PC-3 (cell line): ENCODE measurements around the gene WDFY3. TPM values are rescaled to one million over a fixed set of nuclear protein-coding genes. Genes with fewer than 3 reads are reported as not detected.
A peak's percentile ranks its signal among the peaks of the same experiment; 100 is the strongest.

Experiments used
- ATAC-seq: fragments of 200-7000 bp; cut with Tn5 transposase; 2 replicates; pipeline ENCODE4 v1.9.1; 2020; ENCODE audit warnings: mild to moderate bottlenecking, moderate library complexity
- BruUV-seq: library from RNA; stranded (reverse); fragments of 400-500 nt; replicated peaks from 2 replicates; lab custom pipeline; 2021; lab: Mats Ljungman, UMichigan
- CTCF ChIA-PET: fragments of 300-600 bp; sonication (Branson Sonifier 250); formaldehyde crosslinking; loops from one replicate; lab custom pipeline; 2022; ENCODE audit warnings: antibody characterized with exemption; lab: Charles Lee
- POLR2A ChIA-PET: fragments of 300-600 bp; sonication (Branson Sonifier 250); formaldehyde crosslinking; loops from one replicate; lab custom pipeline; 2022; ENCODE audit warnings: antibody characterized with exemption; ENCODE audit not compliant: unreplicated experiment; lab: Charles Lee
- DNase-seq: peaks from one replicate; pipeline ENCODE4 v3.0.0-alpha.2; 2015
- H2AFZ ChIP-seq: fragments of 300-600 bp; sonication (generic); 2 replicates; pipeline ENCODE4 v1.6.0; 2016; ENCODE audit warnings: antibody characterized with exemption, low read length
- H3F3A ChIP-seq: fragments of 300-600 bp; sonication (generic); one replicate; pipeline ENCODE4 v1.6.0; 2017; ENCODE audit warnings: antibody characterized with exemption, low read length, control low read depth, mild to moderate bottlenecking; ENCODE audit not compliant: unreplicated experiment
- H3K27ac ChIP-seq: fragments of 300-600 bp; sonication (generic); 2 replicates; pipeline ENCODE4 v1.5.1; 2016; ENCODE audit warnings: mild to moderate bottlenecking, low read length
- H3K27me3 ChIP-seq: fragments of 300-600 bp; sonication (generic); 2 replicates; pipeline ENCODE4 v1.6.1; 2016; ENCODE audit warnings: low read length, mixed read lengths
- H3K36me3 ChIP-seq: fragments of 300-600 bp; sonication (generic); 2 replicates; pipeline ENCODE4 v1.6.1; 2016; ENCODE audit warnings: low read depth, mixed run types, low read length, mixed read lengths
- H3K4me1 ChIP-seq: fragments of 300-600 bp; sonication (generic); 2 replicates; pipeline ENCODE4 v1.5.1; 2016; ENCODE audit warnings: low read length; ENCODE audit not compliant: insufficient read depth
- H3K4me2 ChIP-seq: fragments of 300-600 bp; sonication (generic); 2 replicates; pipeline ENCODE4 v1.6.0; 2016; ENCODE audit warnings: low read length
- H3K4me3 ChIP-seq: fragments of 300-600 bp; sonication (generic); 2 replicates; pipeline ENCODE4 v1.5.1; 2016; ENCODE audit warnings: mild to moderate bottlenecking, low read length, mixed read lengths
- H3K79me2 ChIP-seq: fragments of 300-600 bp; sonication (generic); 2 replicates; pipeline ENCODE4 v1.6.1; 2017; ENCODE audit warnings: low read length, mixed read lengths
- H3K9ac ChIP-seq: fragments of 300-600 bp; sonication (generic); 2 replicates; pipeline ENCODE4 v1.6.0; 2016; ENCODE audit warnings: mild to moderate bottlenecking, low read length
- H3K9me2 ChIP-seq: fragments of 300-600 bp; sonication (generic); replicated peaks from 2 replicates; pipeline ENCODE4 v1.6.1; 2016; ENCODE audit warnings: mixed run types, low read length, mixed read lengths
- H3K9me3 ChIP-seq: fragments of 300-600 bp; sonication (generic); 2 replicates; pipeline ENCODE4 v1.6.1; 2016; ENCODE audit warnings: low read length, mixed read lengths
- H4K20me1 ChIP-seq: fragments of 300-600 bp; sonication (generic); 2 replicates; pipeline ENCODE4 v1.6.1; 2016; ENCODE audit warnings: low read length, mixed read lengths
- EZH2 ChIP-seq: fragments of 300-600 bp; sonication (generic); IDR thresholded peaks from one replicate; pipeline ENCODE4 v1.6.1; 2017; ENCODE audit warnings: antibody characterized with exemption, mild to moderate bottlenecking, low read length; ENCODE audit not compliant: unreplicated experiment
- EZH2phosphoT487 ChIP-seq: fragments of 300-600 bp; sonication (generic); IDR thresholded peaks from 2 replicates; pipeline ENCODE4 v1.6.1; 2018; ENCODE audit warnings: mild to moderate bottlenecking, antibody characterized with exemption, low read length, borderline replicate concordance
- intact Hi-C: fragments of 100-400 bp; cut with micrococcal nuclease; formaldehyde crosslinking; loops from 2 replicates; pipeline ENCODE4 v1.9.0; 2023
- total RNA-seq: library from RNA; depleted of rRNA; stranded (reverse); fragments of >200 nt; gene quantifications from 2 replicates; pipeline ENCODE4 v1.2.3, GENCODE V29; 2014
- TF ChIP-seq, protein P1 (sequence below): fragments of 300-600 bp; sonication (generic); conservative IDR thresholded peaks from 2 replicates; pipeline ENCODE4 v1.5.1; 2017; ENCODE audit warnings: antibody characterized with exemption, low read depth, mild to moderate bottlenecking, low read length

Gene WDFY3
- total RNA-seq, 1 experiment from 2014 or later = 23.1 TPM

DNA sequence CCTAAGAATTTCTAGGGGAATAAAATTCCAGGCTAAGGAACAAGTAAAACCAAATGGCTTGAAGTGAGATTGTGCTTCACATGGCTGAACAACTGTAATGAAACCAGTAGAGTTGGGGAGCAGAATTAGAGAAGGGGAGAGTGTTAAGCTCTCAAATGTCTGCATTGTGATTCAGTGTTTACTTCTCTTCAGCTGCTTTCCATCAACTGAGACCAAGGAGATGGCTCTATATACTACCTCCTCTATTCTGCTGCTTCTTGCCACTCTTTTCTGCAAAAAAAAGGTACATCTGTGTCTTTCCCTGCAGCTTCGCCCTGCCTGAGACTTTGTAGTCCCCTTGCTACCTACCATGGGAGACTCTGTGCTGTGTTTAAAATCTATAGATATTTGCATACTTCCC, 73.5 kb downstream of the WDFY3 start:
- H3K79me2 ChIP-seq = no peaks in the 10 kb centered on the region
- intact Hi-C loops = no loop called here
- no peaks in the 10 kb centered on the region for H3K27me3 ChIP-seq
- H3K9ac ChIP-seq = no peak overlapping the region
- DNase-seq (no peak), ATAC-seq (no peak)
- H2AFZ ChIP-seq = no peak overlapping the region
- no peaks in the 10 kb centered on the region for H4K20me1 ChIP-seq
- no peaks in the 10 kb centered on the region for H3K9me3 ChIP-seq
- ChIA-PET POLR2A (no interaction called here), CTCF (no interaction called here)
- H3K36me3 ChIP-seq = no peaks in the 10 kb centered on the region
- no peak overlapping the region for H3K4me3 ChIP-seq
- H3K4me1 ChIP-seq = no peaks in the 10 kb centered on the region
- no peaks in the 10 kb centered on the region for H3K9me2 ChIP-seq
- no peak overlapping the region for H3K27ac ChIP-seq
- no peaks in the 10 kb centered on the region for H3F3A ChIP-seq
- no TSS peak for BruUV-seq
- no peak overlapping the region for H3K4me2 ChIP-seq
- TF ChIP-seq, protein P1, sequence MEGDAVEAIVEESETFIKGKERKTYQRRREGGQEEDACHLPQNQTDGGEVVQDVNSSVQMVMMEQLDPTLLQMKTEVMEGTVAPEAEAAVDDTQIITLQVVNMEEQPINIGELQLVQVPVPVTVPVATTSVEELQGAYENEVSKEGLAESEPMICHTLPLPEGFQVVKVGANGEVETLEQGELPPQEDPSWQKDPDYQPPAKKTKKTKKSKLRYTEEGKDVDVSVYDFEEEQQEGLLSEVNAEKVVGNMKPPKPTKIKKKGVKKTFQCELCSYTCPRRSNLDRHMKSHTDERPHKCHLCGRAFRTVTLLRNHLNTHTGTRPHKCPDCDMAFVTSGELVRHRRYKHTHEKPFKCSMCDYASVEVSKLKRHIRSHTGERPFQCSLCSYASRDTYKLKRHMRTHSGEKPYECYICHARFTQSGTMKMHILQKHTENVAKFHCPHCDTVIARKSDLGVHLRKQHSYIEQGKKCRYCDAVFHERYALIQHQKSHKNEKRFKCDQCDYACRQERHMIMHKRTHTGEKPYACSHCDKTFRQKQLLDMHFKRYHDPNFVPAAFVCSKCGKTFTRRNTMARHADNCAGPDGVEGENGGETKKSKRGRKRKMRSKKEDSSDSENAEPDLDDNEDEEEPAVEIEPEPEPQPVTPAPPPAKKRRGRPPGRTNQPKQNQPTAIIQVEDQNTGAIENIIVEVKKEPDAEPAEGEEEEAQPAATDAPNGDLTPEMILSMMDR = no peak
- no peak for TF ChIP-seq EZH2
- TF ChIP-seq EZH2phosphoT487 = no peak

DNA sequence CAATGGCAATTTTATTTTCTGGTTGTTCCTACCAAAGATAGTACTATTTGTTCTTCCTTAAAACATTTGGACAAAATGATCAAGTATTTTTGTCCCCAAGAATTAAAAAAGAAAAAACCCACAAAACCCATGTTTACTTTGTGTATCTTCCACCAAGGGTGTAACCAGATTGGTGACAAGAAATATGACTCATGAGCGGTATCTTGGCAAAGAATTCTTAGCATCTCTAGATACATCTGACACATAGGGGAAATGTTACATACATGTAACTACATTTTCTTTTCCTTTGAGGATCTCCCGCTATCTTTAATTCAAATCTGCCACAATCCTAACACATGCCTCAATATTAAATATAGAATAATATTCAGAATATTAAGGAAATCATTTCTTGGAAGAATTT, 78.7 kb downstream of the WDFY3 start:
- Histone ChIP-seq H3K9me3 (no peaks in the 10 kb centered on the region), H3K4me3 (no peak overlapping the region), H3K79me2 (0 out of 2 replicates have a peak, but pooled peaks cover 4% of the 10 kb centered on the region), H3K9me2 (no peaks in the 10 kb centered on the region), H3K27ac (no peak overlapping the region), H3K9ac (no peak overlapping the region), H3K4me1 (peaks cover 5% of the 10 kb centered on the region), H3F3A (no peaks in the 10 kb centered on the region), H2AFZ (no peak overlapping the region), H4K20me1 (no peaks in the 10 kb centered on the region), H3K36me3 (no peaks in the 10 kb centered on the region), H3K4me2 (no peak overlapping the region), H3K27me3 (no peaks in the 10 kb centered on the region)
- ATAC-seq = no peak; the same call in 1 of the 2 replicates
- CTCF ChIA-PET = no interaction called here
- no TSS peak for BruUV-seq
- POLR2A ChIA-PET = no interaction called here
- peak; percentile 66 for DNase-seq
- intact Hi-C loops = no loop called here
- TF ChIP-seq EZH2 (no peak), EZH2phosphoT487 (no peak)

DNA sequence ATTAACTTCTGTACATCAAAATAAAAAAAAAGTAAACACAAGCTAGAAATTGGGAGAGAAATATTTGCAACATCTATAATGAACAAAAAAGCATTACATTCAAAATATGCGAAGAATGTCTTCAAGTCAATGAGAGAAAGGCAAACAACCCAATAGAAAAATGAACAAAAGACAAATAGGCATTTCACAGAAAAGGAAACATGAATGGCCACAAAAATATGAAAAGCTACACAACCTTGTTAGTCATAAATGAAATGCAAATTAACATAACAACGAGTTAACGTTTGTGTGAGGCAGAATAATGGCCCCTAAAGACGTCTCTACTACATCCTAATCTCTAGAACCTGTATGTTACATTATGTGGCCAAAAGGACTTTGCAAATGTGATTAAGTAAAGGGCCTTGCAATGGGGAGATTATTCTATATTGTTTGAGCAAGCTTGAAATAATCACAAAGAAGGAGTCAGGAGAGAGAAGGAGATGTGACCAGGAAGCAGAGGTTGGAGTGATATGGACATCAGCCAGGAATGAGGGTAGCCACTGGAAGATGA, 86.8 kb downstream of the WDFY3 start:
- H3K36me3 ChIP-seq = no peaks in the 10 kb centered on the region
- intact Hi-C loops = no loop called here
- no peak overlapping the region for H3K4me2 ChIP-seq
- H3K4me1 ChIP-seq = peaks cover 17% of the 10 kb centered on the region; the same call in 1 of the 2 replicates
- POLR2A ChIA-PET = no interaction called here
- ATAC-seq = no peak
- no peaks in the 10 kb centered on the region for H4K20me1 ChIP-seq
- TF ChIP-seq EZH2 (no peak), EZH2phosphoT487 (no peak)
- TF ChIP-seq, protein P1 = no peak
- H3K4me3 ChIP-seq = no peak overlapping the region
- no peaks in the 10 kb centered on the region for H3K9me2 ChIP-seq
- no peak overlapping the region for H3K9ac ChIP-seq
- H3K79me2 ChIP-seq = no peaks in the 10 kb centered on the region
- no peak overlapping the region for H3K27ac ChIP-seq
- H3K27me3 ChIP-seq = no peaks in the 10 kb centered on the region
- H2AFZ ChIP-seq = no peak overlapping the region
- CTCF ChIA-PET = no interaction called here
- H3F3A ChIP-seq = no peaks in the 10 kb centered on the region
- peak; percentile 7 for DNase-seq
- no TSS peak for BruUV-seq
- H3K9me3 ChIP-seq = no peaks in the 10 kb centered on the region
